GM19035 (cell line): ENCODE results near the gene PODNL1.

Source experiments
- ATAC-seq: cut with Tn5 transposase; IDR thresholded peaks from one replicate; pipeline ENCODE4 v1.9.1; 2021; ENCODE audit not compliant: unreplicated experiment

The PODNL1 gene

GRCh38 chr19:13899912-13900584 is 38.2 kb downstream of the PODNL1 start:
- no peak for ATAC-seq

- no peak for ATAC-seq
Measured at GRCh38 chr19:13899393-13899792, 38.8 kb downstream of the PODNL1 start.

GRCh38 chr19:13896227-13896626 is 42.0 kb downstream of the PODNL1 start:
- ATAC-seq: no peak

- no peak for ATAC-seq
Measured at GRCh38 chr19:13894552-13894951, 43.7 kb downstream of the PODNL1 start.

GRCh38 chr19:13892870-13893269 is 45.3 kb downstream of the PODNL1 start:
- ATAC-seq: no peak

- no peak for ATAC-seq
Measured at GRCh38 chr19:13890136-13890535, 48.1 kb downstream of the PODNL1 start.

GRCh38 chr19:13888281-13888680 is 49.9 kb downstream of the PODNL1 start:
- ATAC-seq: no peak

GRCh38 chr19:13887517-13887916 is 50.7 kb downstream of the PODNL1 start:
- no peak for ATAC-seq

- no peak for ATAC-seq
Measured at GRCh38 chr19:13887018-13887436, 51.2 kb downstream of the PODNL1 start.

- no peak for ATAC-seq
Measured at GRCh38 chr19:13885826-13886365, 52.3 kb downstream of the PODNL1 start.

- no peak for ATAC-seq
Measured at GRCh38 chr19:13884726-13885591, 53.3 kb downstream of the PODNL1 start.

- ATAC-seq: no peak
Measured at GRCh38 chr19:13883516-13884064, 54.6 kb downstream of the PODNL1 start.

- no peak for ATAC-seq
Measured at GRCh38 chr19:13882836-13883235, 55.4 kb downstream of the PODNL1 start.

- no peak for ATAC-seq
Measured at GRCh38 chr19:13882419-13882795, 55.8 kb downstream of the PODNL1 start.

- no peak for ATAC-seq
Measured at GRCh38 chr19:13881692-13882418, 56.4 kb downstream of the PODNL1 start.

- ATAC-seq: no peak
Measured at GRCh38 chr19:13881251-13881691, 56.9 kb downstream of the PODNL1 start.
